A673 (cell line): Measurements from ENCODE around the gene MAP2K5.

Experiments
- CTCF ChIP-seq: fragments of 300-800, 200-600 bp; sonication (generic); conservative IDR thresholded peaks from 2 replicates; pipeline ENCODE4 v1.5.1; 2017; ENCODE audit warnings: low read depth, mild to moderate bottlenecking, antibody characterized with exemption, low read length, moderate library complexity, mixed read lengths
- EZH2 ChIP-seq: fragments of 200-600 bp; sonication (generic); IDR thresholded peaks from 2 replicates; pipeline ENCODE4 v1.6.1; 2017; ENCODE audit warnings: borderline replicate concordance, low read depth, mild to moderate bottlenecking, mixed read lengths, antibody characterized with exemption, low read length; ENCODE audit not compliant: poor library complexity, severe bottlenecking

- TF ChIP-seq CTCF = no peak
- no peak for TF ChIP-seq EZH2
Observed at GRCh38 chr15:67560320-67560719, 17.8 kb downstream of the MAP2K5 start.
